GM19238 (cell line): ENCODE measurements around the gene CCDC158.
A peak's percentile ranks its signal among the peaks of the same experiment; 100 is the strongest.
"Not testable (repeated sequence)": the region's sequence is repeated elsewhere in the genome, so short reads cannot be mapped to it uniquely, and the experiment has no call there.

Source experiments
- DNase-seq: peaks from one replicate; pipeline ENCODE4 v3.0.0; 2011; ENCODE audit warnings: low spot score; ENCODE audit not compliant: insufficient read length

The CCDC158 gene

DNA sequence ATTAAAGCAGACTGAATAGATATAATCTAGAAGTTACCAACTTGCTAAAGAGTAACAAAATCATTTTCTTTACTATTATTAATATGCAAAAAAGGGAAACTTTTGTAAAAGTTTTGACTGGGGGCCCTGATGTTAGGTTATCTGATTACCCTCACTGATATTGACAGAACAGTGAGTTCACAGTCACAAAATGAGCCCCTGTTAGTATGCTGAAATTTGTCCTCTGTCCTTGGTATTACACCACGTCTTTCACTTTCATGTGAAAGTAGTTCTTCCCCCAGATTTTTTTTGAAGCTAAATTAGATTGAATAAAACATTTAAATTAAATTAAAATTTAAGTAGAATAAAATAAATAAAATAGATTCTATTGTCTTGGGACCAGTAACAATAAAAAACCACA lies 108.5 kb downstream of the CCDC158 start:
- no peak for DNase-seq

DNA sequence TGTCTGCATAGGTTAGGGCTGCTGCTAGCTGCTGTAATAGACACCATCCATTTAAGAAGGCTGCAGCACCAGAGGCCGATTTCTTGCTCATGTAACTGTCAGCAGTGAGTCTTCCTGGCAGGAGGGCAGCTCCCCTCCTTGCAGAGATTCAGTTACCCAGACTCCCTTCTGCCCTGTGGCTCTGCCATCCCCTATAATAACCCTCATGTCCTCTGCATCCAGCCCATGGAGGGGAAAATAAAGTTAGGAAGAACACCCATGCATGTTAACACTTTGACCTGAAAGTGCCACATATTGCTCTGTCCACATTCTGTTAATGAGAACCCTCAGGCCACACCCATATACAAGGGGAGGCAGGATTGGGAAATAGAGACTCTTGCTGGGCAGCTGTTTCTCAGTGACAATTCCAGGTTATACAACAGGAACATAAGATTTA lies 109.0 kb downstream of the CCDC158 start:
- DNase-seq, result no peak

DNA sequence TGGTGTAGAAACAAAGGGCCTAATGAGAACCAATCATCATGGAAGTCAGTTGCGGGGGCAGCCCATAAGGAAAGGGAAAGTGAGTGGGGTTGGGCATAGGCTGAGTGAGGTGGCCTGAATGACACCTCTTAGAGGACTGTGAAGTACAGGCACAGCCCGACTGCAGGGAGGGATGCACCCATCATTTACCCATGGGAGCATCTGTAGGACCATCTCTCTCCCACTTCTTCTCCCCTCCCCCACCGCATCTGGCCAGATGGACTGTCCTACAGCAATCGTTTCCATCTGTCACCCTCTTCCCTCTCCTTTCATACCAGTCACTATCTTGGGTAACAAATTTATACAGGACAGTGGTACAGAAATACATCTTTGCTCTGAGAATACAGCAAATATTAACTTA lies 110.3 kb downstream of the CCDC158 start:
- no peak for DNase-seq

DNA sequence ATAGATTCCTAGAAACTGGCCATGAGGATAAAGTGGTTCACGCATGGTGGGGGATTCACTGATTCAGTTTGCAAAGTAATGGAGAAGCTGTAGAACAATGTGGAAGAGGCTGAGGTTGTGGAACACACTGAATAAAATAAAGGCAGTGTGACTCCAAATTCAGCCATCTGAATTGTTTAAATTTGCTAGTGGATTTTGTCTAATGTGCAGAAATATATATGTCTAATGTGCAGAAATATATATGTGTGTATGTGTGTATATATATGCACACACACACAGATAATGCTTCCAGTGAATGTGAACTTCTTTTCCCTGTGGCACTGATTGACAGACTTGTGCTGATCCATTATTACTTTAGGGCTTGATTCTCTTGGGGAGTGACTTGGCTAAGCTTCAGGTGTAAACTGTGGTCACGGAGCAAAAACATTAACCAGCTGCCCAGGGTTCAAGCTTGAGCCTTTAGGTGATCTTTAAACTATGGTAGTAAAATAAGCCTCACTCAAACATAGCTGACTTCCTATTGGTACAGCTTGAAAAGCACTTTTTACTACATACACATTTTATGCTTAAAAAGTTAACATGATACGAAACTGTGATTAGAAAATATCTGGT lies 110.9 kb downstream of the CCDC158 start:
- no peak for DNase-seq

DNA sequence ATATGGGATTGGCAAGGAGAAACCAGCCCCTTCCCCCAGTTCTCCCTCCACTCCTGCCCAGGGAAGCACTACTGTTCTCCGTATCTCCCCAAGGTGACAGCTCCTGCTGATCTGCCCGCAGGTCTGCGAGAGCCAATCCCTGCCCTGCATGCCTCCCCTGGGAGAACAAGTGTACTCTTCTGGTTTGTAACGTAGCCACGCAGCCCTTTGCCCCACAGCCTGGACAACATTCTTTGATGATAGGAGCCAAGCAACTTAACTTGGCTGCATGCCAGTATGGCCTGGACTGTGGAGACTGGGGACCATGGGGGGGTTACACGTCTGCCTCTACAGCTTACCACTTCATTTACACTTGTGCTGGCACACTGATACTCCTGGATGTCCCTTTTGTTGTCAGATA lies 112.4 kb downstream of the CCDC158 start:
- no peak for DNase-seq

DNA sequence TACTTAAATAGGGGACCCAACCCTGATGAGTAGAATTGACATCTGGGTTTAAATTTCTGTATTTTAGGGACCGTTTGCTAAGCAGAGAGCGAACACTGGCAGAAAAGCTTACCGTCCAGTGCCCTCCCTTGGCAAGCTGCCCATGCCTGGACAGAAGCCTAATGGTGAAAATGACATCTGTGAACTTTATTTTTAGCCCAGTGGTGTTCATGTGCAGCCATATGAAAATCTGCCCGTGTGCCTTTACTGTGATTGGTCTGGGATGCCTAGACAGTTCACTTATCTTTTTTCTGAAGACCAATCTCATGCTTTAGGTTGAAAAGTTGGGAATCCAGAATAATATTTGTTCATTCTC lies 113.3 kb downstream of the CCDC158 start:
- no peak for DNase-seq

DNA sequence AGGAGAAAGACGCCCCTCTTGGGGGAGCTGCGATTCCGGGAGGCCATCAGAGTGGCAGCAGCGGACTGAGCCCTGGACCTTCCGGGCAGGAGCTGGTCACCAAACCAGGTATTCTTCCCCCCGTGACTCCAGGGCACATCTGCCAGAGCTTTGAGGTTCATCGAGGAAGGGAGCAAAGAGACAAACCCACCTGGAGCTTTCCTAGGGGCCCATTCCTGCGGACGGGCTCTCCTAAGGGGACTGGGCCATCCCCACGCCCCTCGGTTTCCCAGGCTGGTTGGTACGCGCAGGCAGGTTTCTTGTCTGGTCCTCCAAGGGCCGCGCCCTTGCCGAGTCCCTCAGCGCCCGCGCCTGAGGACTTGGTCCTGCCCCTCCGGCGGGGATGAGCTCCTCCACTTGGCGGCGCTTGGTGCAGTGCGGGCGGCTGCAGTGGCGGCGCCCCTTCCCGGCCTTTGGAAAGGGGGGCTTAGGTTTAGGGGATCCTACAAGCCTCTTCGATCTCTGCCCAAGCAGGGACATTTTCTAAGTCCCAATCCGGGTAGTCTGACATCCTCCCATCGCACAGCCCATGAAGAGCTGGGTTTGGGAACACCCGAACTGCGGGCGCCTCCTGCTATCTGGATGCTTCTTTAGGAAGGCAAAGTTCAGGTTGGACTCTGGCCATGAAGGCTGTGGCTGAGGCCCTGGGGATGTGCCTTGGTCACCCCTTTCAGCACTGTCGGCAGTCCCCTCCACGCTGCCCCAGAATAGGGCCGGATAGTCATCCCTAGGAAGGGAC lies 113.9 kb downstream of the CCDC158 start:
- no peak for DNase-seq

DNA sequence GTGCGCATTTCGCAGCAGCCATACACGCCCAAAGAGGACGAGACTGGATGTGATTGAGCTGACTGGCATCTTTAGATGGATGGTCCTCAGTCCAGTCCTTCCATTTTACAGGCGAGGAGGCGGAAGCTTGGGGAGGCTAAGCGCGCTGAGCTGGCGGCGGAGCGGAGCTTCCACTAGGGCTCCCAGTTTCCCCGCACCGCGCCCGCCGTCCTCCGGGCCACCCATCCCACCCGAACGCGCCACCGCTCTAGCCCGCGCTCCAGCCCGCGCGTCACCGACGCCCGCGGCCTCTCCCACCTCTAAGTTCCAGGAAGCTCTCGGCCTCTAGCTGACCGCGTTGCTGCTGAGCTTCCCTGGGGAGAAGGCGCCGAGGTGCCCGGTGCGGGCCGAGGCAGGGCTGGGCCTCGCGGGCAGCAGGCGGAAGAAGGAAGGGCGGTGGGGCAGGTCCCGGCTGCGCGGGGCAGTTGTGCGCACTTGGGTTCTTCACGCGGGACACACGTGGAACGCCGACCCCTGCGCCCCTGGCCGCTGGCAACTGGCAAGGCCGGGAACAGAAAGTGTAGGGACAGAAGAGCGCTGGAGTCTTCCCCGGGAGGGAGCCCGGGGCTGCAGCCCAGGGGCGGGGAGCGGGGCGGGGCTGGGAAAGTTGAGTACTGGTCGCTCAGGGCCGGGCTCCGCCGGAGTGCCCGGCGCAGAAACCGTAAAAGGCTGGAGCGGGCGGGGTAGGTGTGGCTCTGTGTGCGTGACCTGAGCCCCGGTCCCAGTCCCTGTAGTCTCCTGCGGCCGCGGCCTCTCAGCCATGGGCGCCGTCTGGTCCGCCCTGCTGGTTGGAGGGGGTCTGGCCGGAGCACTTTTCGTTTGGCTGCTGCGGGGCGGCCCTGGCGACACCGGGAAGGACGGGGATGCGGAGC lies 114.7 kb downstream of the CCDC158 start, which contains the start of gene STBD1:
Gene STBD1, plus strand, starts transcription at position 763 of the 911 bp plus-strand sequence. Its CDS starts 37 bp downstream, at position 800.
- DNase-seq, result no peak

DNA sequence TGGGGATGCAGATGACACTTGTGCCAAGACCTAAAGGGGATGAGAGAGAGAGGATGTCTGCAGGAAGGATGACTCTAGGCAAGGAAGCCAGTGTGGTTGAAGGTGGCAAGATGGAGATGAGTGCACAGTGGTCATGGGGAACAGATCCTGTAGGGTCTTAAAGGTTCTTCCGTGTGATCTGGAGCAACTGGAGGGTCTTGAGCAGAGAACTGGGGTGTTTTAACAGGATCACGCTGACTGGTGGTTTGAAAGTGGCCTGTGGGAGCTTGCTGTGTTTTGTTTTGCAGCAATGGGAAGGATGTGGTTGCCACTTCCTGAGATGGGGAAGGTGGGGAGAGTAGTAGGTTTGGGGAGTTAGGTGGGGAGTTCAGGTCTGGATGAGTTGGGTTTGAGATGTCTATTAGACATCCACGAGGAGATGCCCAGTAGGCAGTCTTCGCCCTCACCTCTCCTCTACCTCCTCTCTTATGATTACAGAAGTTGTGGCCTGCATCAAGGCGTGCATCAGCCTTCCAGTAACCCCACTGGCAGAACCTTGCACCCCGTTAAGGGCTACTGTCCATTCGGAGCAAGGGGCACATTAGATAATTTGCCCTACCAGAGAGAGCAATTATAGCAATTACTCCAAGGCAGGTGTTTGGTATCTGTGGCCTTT lies 115.8 kb downstream of the CCDC158 start:
- no peak for DNase-seq

DNA sequence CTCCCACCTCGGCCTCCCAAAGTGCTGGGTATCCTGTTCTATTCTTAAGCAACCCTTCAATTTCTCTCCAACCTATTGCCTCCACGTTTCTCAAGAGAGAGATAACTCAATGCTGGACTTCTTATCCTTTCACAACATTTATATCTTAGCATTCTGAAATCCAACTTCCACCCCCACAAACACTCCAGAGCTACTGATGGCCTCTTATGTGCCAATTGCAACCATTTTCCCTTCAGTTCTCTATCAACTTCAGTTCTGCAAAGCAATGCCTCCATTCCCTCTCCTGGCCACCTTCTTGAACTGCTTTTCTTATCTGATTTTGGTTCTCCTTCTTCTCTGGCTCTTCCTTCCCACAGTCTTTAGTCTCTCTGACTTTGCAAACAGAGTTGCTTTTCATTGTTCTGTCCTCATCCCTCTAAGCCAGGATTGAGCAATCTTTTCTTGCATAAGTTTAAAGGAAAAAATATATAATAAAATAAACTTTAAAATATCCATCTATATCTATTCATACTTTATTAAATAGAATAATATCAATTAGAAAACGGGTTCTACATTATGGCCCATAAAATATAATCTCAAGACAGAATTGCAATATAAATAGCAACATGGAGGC lies 118.0 kb downstream of the CCDC158 start:
- DNase-seq, result no peak

DNA sequence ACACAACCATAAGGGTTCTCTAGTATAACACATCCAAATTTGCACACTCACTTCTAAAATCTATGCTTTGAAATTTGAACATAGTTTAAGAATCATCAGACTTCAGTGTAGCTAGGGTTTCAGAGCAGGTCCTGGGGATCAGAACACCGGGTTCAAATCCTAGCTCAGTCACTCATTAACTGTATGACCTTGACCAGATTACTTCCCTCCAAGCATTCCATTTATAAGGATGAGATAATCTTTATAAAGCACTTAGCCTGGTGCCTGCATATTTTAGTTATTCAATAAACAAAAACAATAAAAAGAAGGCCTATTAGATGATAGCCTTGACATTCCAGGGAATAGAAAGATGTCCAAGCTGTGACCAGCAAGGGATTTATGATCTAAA lies 119.2 kb downstream of the CCDC158 start:
- DNase-seq, result no peak

DNA sequence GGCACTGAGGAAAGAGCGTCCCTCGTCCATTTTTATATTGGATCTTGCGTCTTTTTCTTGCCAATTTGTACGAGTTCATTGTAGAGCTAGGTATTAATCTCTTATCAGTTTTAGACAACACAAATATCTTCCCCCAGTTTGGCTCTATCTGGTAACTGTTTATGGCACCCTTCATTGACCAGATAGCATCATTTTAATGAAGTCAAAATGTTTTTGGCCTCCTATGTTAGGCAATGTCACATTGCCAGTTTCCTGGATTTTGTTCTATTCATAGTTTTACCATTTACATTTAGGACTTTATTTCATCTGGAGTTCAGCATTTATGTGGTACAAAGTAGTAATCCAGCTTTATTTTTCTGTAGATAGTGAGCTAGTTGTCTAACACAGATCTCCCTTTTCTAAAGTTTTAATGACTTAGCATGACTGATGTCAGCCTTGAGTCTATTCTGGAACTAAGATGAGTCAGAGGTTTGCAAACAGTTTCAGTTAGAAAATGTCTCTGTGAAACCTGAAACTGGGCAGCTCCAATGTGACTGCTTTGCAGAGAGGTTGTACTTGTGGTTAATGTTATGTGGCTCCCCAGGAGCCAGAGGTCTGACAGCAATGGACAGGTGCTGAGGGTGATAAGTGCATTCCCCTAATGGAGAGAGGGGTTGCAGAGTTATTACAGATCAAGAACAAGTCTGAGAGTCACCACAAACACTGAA lies 119.7 kb downstream of the CCDC158 start:
- DNase-seq, result peak; percentile 68

DNA sequence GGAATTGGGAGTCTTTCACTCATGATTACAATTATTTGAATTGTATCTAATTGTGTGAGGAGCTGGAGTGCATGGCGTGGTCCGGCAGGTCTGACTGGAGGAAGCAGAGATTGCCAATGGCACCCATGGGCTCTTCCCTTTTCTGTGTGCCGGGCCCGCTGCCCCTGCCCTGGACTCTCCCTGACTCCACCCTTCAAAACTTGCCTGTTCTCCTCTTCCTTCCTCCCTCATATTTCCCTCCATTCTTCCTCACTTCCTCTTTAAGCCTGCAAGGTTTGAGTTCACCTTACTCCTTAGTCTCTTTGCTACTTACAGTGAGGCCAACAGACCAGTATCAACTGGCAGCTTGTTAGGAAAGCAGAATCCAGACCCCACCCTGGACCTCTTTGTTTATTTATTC lies 120.9 kb downstream of the CCDC158 start:
- no peak for DNase-seq

DNA sequence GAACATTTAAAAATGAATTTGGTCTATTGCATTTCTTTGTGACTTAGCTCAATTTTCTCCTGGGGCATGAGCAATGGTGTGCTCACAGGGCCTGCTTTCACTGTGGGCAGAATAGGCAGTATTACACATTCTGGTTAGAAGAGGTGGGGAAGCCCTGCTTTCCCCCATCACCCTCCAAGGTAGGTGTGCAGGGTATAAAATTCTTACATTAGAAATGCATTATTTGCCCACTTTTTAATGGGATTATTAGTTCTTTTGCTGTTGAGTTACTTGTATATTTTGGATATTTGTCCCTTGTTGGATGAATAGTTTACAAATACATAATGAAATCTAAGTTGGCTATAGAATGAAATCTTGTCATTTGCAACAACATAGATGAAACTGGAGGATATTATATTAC lies 122.7 kb downstream of the CCDC158 start:
- no peak for DNase-seq

DNA sequence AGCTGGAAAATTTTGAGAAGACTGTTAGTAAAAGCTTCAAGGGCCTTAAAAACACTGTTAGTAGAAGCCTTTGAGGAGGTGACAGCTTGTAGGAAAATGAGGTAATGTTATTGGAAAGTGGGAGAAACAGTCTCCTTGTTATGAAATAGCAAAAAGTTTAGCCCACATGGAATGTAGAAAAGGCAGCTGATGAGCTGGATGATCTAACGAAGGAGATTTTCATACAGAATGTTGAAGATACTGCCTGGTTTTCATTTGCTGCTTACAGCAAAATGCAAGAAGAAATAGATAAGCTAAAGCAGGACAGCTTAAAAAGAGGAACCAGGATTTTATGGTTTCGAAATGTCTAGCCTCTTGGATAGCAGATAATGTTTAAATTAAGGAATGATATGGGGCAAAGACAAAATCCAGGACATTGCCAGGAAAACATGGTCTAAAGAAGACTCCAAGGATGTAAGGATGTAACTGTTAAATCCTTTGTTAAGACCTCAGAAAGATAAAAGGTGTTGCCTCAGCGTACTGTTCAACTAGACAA lies 124.6 kb downstream of the CCDC158 start:
- DNase-seq, result no peak

DNA sequence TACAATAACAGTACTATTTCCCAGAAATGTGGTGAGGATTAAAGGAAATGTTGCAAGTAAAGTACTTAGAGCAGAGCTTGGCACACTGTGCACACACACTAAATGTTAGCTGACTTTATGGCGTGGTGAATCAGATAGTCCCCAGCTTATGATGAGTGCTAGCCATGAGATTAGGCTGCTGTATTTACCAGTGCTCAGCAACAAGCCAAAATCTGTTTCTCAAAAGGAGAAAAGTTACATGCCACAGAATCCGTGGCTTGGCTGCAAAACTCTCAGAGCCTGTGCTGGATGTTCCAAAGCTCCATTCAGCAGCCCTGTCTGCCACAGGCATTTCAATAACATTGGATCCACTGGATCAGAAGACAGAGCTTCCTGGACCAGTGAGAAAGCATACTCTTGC lies 127.2 kb downstream of the CCDC158 start:
- DNase-seq, result no peak

DNA sequence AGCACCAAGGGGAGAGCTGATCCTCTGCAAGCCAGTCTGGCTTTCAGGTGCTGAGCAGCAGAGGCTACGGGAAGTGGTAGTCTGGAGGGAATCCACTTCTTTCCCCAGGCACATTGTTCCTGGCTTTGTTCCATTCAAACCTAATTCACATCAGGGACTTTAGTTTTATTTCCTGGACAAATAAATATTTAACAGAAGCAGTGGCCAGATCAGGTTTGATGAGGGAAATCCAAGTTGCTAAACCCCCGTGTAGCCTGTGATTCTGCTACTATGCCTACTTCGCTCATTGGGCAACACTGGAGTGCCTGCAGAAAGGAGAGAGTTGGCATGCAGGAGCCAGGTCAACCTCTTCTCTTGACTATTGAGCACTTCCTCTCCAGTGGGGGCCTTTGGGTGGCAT lies 128.2 kb downstream of the CCDC158 start:
- no peak for DNase-seq

DNA sequence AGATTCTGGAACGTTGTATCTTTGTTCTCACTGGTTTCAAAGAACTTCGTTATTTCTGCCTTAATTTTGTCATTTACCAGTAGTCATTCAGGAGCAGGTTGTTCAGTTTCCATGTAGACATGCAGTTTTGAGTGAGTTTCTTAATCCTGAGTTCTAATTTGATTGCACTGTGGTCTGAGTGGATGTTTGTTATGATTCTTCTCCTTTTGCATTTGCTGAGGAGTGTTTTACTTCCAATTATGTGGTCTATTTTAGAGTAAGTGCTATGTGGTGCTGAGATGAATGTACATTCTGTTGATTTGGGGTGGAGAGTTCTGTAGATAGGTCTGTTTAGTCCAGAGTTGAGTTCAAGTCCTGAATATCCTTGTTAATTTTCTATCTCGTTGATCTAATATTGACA lies 133.1 kb downstream of the CCDC158 start:
- not testable (repeated sequence) for DNase-seq

DNA sequence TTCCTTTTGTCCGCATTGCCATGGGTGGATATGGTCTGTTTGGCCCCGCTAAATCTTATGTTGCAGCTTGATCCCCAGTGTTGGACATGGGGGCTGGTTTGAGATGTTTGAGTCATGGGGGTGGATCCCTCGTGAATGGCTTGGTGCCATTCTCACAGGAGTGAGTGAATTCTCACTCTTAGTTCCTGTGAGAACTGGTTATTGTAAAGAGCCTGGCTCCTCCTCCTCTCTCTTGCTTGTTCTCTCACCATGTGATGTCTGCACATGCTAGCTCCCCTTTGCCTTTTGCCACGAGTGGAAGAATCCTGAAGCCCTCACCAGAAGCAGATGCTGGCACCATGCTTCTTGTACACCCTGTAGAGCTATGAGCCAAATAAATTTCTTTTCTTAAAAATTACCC lies 137.0 kb downstream of the CCDC158 start:
- no peak for DNase-seq
